ENCODE measurements around the gene CDC42BPB.

DNA sequence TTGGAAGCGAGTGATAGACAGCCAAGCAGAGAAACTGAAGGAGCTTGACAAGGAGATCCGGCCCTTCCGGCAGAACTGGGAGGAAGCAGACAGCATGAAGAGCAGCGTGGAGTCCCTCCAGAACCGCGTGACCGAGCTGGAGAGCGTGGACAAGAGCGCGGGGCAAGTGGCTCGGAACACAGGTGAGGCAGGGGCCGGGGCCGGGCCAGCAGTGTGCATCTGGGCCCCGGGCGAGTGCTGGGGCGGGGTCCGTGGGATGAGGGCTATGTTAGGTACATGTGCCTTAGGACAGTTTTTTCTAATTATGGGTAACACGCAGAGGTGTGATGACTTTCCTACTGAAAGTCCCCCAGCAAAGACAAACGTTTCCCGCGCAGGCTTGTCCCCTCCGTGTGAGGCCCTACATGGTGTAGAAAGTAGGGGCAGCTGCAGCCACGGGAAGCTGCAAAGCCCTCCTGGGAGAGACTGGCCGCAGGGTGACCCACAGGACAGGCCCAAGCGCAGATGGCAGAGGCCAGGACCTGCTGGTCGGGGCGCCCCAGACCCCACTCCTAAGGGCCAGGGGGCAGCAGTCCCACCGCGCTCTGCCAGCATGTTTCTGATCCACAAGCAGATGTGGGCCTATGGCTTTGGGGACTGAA lies 154.0 kb downstream of the CDC42BPB start:
- no peak for TF ChIP-seq SMC3 (IDR thresholded peaks at IDR 0.05; ENCODE audit: low read depth, low read length)
- TF ChIP-seq, protein P1, sequence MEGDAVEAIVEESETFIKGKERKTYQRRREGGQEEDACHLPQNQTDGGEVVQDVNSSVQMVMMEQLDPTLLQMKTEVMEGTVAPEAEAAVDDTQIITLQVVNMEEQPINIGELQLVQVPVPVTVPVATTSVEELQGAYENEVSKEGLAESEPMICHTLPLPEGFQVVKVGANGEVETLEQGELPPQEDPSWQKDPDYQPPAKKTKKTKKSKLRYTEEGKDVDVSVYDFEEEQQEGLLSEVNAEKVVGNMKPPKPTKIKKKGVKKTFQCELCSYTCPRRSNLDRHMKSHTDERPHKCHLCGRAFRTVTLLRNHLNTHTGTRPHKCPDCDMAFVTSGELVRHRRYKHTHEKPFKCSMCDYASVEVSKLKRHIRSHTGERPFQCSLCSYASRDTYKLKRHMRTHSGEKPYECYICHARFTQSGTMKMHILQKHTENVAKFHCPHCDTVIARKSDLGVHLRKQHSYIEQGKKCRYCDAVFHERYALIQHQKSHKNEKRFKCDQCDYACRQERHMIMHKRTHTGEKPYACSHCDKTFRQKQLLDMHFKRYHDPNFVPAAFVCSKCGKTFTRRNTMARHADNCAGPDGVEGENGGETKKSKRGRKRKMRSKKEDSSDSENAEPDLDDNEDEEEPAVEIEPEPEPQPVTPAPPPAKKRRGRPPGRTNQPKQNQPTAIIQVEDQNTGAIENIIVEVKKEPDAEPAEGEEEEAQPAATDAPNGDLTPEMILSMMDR (IDR thresholded peaks at IDR 0.05), result no peak
- TF ChIP-seq SIN3A (IDR thresholded peaks at IDR 0.05; ENCODE audit: borderline replicate concordance, low read depth, low read length), result no peak
- TF ChIP-seq JUND (IDR thresholded peaks at IDR 0.05), result no peak
- no peak for TF ChIP-seq TCF12 (IDR thresholded peaks at IDR 0.05)
- TF ChIP-seq EZH2phosphoT487 (IDR thresholded peaks at IDR 0.05; ENCODE audit: borderline replicate concordance, low read depth), result no peak
- no peak for TF ChIP-seq TAF1 (IDR thresholded peaks at IDR 0.05; ENCODE audit: borderline replicate concordance, low read depth, low read length)
- TF ChIP-seq, protein P2, sequence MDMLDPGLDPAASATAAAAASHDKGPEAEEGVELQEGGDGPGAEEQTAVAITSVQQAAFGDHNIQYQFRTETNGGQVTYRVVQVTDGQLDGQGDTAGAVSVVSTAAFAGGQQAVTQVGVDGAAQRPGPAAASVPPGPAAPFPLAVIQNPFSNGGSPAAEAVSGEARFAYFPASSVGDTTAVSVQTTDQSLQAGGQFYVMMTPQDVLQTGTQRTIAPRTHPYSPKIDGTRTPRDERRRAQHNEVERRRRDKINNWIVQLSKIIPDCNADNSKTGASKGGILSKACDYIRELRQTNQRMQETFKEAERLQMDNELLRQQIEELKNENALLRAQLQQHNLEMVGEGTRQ (IDR thresholded peaks at IDR 0.05; ENCODE audit: borderline replicate concordance, low read depth, low read length), result no peak
- TF ChIP-seq, protein P3, sequence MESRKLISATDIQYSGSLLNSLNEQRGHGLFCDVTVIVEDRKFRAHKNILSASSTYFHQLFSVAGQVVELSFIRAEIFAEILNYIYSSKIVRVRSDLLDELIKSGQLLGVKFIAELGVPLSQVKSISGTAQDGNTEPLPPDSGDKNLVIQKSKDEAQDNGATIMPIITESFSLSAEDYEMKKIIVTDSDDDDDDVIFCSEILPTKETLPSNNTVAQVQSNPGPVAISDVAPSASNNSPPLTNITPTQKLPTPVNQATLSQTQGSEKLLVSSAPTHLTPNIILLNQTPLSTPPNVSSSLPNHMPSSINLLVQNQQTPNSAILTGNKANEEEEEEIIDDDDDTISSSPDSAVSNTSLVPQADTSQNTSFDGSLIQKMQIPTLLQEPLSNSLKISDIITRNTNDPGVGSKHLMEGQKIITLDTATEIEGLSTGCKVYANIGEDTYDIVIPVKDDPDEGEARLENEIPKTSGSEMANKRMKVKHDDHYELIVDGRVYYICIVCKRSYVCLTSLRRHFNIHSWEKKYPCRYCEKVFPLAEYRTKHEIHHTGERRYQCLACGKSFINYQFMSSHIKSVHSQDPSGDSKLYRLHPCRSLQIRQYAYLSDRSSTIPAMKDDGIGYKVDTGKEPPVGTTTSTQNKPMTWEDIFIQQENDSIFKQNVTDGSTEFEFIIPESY (IDR thresholded peaks at IDR 0.05; ENCODE audit: borderline replicate concordance, low read depth), result no peak
- TF ChIP-seq RFX5 (IDR thresholded peaks at IDR 0.05; ENCODE audit: low read length), result no peak
- no peak for TF ChIP-seq GABPA (IDR thresholded peaks at IDR 0.05; ENCODE audit: low read depth)
